Mesenchymal stem cell (in vitro differentiated cells and primary cell): ENCODE results near the gene PCDHA8.

Experiments used
- DNase-seq: peaks from one replicate; pipeline ENCODE4 v3.0.0-alpha.2; 2013
- H2AFZ ChIP-seq: one replicate; pipeline ENCODE4 v1.6.1; 2013; ENCODE audit warnings: low read depth, mild to moderate bottlenecking, control low read depth, inconsistent platforms, low read length, moderate library complexity
- H2AK5ac ChIP-seq: 2 replicates; pipeline ENCODE4 v1.6.1; 2013; ENCODE audit warnings: low read length, moderate library complexity, mild to moderate bottlenecking, inconsistent platforms; ENCODE audit not compliant: severe bottlenecking
- H2BK120ac ChIP-seq: one replicate; pipeline ENCODE4 v1.6.1; 2013; ENCODE audit warnings: low read depth, mild to moderate bottlenecking, inconsistent platforms, low read length, moderate library complexity
- H2BK12ac ChIP-seq, 2 experiments: one replicate each; pipeline ENCODE4 v1.6.1; 2013; ENCODE audit warnings: inconsistent platforms in 2 of 2, low read length in 2 of 2, mild to moderate bottlenecking in 2 of 2, moderate library complexity in 2 of 2, control low read depth in 1 of 2
- H2BK15ac ChIP-seq: one replicate; pipeline ENCODE4 v1.6.1; 2013; ENCODE audit warnings: mild to moderate bottlenecking, low read depth, inconsistent platforms; ENCODE audit not compliant: poor library complexity, severe bottlenecking
- H2BK5ac ChIP-seq: 2 replicates; pipeline ENCODE4 v1.6.1; 2013; ENCODE audit warnings: low read depth, mild to moderate bottlenecking, low read length, control low read depth, inconsistent platforms; ENCODE audit not compliant: poor library complexity, severe bottlenecking
- H3K14ac ChIP-seq, 2 experiments: one replicate each; pipeline ENCODE4 v1.6.1; 2013; ENCODE audit warnings: inconsistent platforms in 2 of 2, low read length in 2 of 2, control low read depth in 1 of 2, mild to moderate bottlenecking in 1 of 2, moderate library complexity in 1 of 2
- H3K18ac ChIP-seq, 2 experiments: one replicate each; pipeline ENCODE4 v1.6.1; 2013; ENCODE audit warnings: inconsistent platforms in 2 of 2, low read length in 2 of 2, control low read depth in 1 of 2, low read depth in 1 of 2, mild to moderate bottlenecking in 1 of 2
- H3K23ac ChIP-seq, 2 experiments: one replicate each; pipeline ENCODE4 v1.6.1; 2013; ENCODE audit warnings: inconsistent platforms in 2 of 2, low read length in 2 of 2, mild to moderate bottlenecking in 2 of 2, moderate library complexity in 2 of 2, control low read depth in 1 of 2
- H3K27ac ChIP-seq: 2 replicates; pipeline ENCODE4 v1.5.1; 2013; ENCODE audit warnings: mild to moderate bottlenecking, moderate library complexity, low read length, control low read depth, inconsistent platforms; ENCODE audit not compliant: poor library complexity, severe bottlenecking
- H3K27me3 ChIP-seq, 2 experiments: 2 replicates each; pipeline versions ENCODE4 v1.6.1 to v1.7.0; 2013; ENCODE audit warnings: low read length in 2 of 2, mild to moderate bottlenecking in 2 of 2, moderate library complexity in 2 of 2, control low read depth in 1 of 2, inconsistent platforms in 1 of 2; ENCODE audit not compliant: control insufficient read depth in 1 of 2, insufficient read depth in 1 of 2
- H3K36me3 ChIP-seq, 2 experiments: 2 replicates each; pipeline versions ENCODE4 v1.6.1 to v1.7.0; 2013; ENCODE audit warnings: low read length in 2 of 2, control low read depth in 1 of 2, inconsistent platforms in 1 of 2, low read depth in 1 of 2, mild to moderate bottlenecking in 1 of 2; ENCODE audit not compliant: insufficient read depth in 2 of 2, control insufficient read depth in 1 of 2
- H3K4ac ChIP-seq, 2 experiments: one replicate each; pipeline ENCODE4 v1.6.1; 2013; ENCODE audit warnings: inconsistent platforms in 2 of 2, low read length in 2 of 2, mild to moderate bottlenecking in 2 of 2, moderate library complexity in 2 of 2, control low read depth in 1 of 2, low read depth in 1 of 2
- H3K4me1 ChIP-seq: 2 replicates; pipeline ENCODE4 v1.6.1; 2013; ENCODE audit warnings: low read depth, low read length, control low read depth; ENCODE audit not compliant: control insufficient read depth, insufficient read depth
- H3K4me2 ChIP-seq: 2 replicates; pipeline ENCODE4 v1.6.1; 2013; ENCODE audit warnings: low read length, mild to moderate bottlenecking, inconsistent platforms; ENCODE audit not compliant: poor library complexity, severe bottlenecking
- H3K4me3 ChIP-seq, 2 experiments: 2 replicates each; pipeline versions ENCODE4 v1.5.1 to v1.7.0; 2013; ENCODE audit warnings: low read length in 2 of 2, mild to moderate bottlenecking in 2 of 2, control low read depth in 1 of 2, low read depth in 1 of 2; ENCODE audit not compliant: insufficient read depth in 1 of 2
- H3K79me1 ChIP-seq: replicated peaks from 2 replicates; pipeline ENCODE4 v1.6.1; 2013; ENCODE audit warnings: mild to moderate bottlenecking, control low read depth, low read length, inconsistent platforms; ENCODE audit not compliant: poor library complexity, severe bottlenecking
- H3K9ac ChIP-seq: 2 replicates; pipeline ENCODE4 v1.7.0; 2013; ENCODE audit warnings: mild to moderate bottlenecking, low read length, moderate library complexity
- H3K9me3 ChIP-seq: 2 replicates; pipeline ENCODE4 v1.7.0; 2013; ENCODE audit warnings: mild to moderate bottlenecking, low read length; ENCODE audit not compliant: control insufficient read depth
- H4K8ac ChIP-seq: one replicate; pipeline ENCODE4 v1.6.1; 2013; ENCODE audit warnings: inconsistent platforms, mild to moderate bottlenecking, low read length, moderate library complexity
- H4K91ac ChIP-seq: one replicate; pipeline ENCODE4 v1.6.1; 2013; ENCODE audit warnings: mild to moderate bottlenecking, low read length, inconsistent platforms
- WGBS: methylation state at CpG from one replicate; pipeline ENCODE4 v1.1.7; 2013; ENCODE audit warnings: mixed read lengths; 5-methylcytosine and 5-hydroxymethylcytosine counted together

PCDHA8 gene

DNA sequence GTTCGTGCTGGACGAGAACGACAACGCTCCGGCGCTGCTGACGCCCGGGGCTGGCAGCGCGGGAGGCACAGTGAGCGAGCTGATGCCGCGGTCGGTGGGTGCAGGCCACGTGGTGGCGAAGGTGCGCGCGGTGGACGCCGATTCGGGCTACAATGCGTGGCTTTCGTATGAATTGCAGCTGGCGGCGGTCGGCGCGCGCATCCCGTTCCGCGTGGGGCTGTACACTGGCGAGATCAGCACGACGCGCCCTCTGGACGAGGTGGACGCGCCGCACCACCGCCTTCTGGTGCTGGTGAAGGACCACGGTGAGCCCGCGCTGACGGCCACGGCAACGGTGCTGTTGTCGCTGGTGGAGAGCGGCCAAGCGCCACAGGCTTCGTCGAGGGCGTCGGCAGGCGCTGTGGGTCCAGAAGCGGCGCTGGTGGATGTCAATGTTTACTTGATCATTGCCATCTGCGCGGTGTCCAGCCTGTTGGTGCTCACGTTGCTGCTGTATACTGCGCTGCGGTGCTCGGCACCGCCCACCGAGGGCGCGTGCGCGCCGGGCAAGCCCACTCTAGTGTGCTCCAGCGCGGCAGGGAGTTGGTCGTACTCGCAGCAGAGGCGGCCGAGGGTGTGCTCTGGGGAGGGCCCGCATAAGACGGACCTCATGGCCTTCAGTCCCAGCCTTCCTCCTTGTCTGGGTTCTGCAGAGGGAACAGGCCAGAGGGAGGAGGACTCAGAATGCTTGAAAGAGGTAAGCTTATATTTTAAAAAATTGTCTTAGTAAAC, 43.1 kb downstream of the PCDHA8 start:
- Histone ChIP-seq H2BK120ac (no peak overlapping the region), H3K79me1 (peaks cover 1% of the 10 kb centered on the region), H3K27ac (no peak overlapping the region), H3K4me1 (no peaks in the 10 kb centered on the region), H3K4me3 (no peak overlapping the region), H3K9ac (no peak overlapping the region), H2AK5ac (no peak overlapping the region), H3K4ac (no peak overlapping the region), H3K23ac (no peak overlapping the region), H3K18ac (no peak overlapping the region), H3K27me3 (no peaks in the 10 kb centered on the region), H4K91ac (no peak overlapping the region), H3K36me3 (peaks cover 0 to 19% of the 10 kb centered on the region in 2 experiments), H2BK12ac (no peak overlapping the region), H2BK5ac (no peak overlapping the region), H2AFZ (no peak overlapping the region), H3K14ac (no peak overlapping the region), H3K9me3 (peaks cover 42% of the 10 kb centered on the region), H4K8ac (no peak overlapping the region), H2BK15ac (no peak overlapping the region), H3K4me2 (no peak overlapping the region)
- WGBS = 97% methylated on average over 77 of the region's 79 CpGs
- DNase-seq = no peak
